A549 (cell line): ENCODE data around the gene RNF43. TPM values are rescaled to one million over a fixed set of nuclear protein-coding genes. Genes with fewer than 3 reads are reported as not detected.

ENCODE experiments used
- ATAC-seq, 2 experiments: fragments of 200-7000 bp in 1 of 2; fragments of >200 bp in 1 of 2; cut with Nextera tagmentation in 1 of 2; cut with Tn5 transposase in 1 of 2; 3 replicates each; pipeline versions ENCODE4 v1.8.0 to v1.9.1; 2018 to 2020; ENCODE audit warnings: mild to moderate bottlenecking in 1 of 2, moderate library complexity in 1 of 2
- CTCF ChIA-PET: fragments of 300-600 bp; sonication (Branson Sonifier 250); formaldehyde crosslinking; extraction: SDS; loops from one replicate; lab custom pipeline; 2021; ENCODE audit warnings: antibody characterized with exemption, inconsistent platforms; lab: Yijun Ruan, JAX
- POLR2A ChIA-PET: fragments of 350-600 bp; formaldehyde crosslinking; extraction: SDS; loops from one replicate; lab custom pipeline; 2021; ENCODE audit warnings: antibody characterized with exemption, inconsistent platforms; lab: Yijun Ruan, JAX
- DNase-seq, 2 experiments: peaks; one replicate each; pipeline versions ENCODE4 v3.0.0 to v3.0.0-alpha.2; 2011 to 2016; ENCODE audit warnings: low read depth in 1 of 2, low spot score in 1 of 2
- FAIRE-seq: peaks from 2 replicates; lab custom pipeline; 2011; peaks lifted over from hg19 to GRCh38; lab: Jason Lieb, UNC
- H3K27ac ChIP-seq, 2 experiments: fragments of >200 bp; sonication (Bioruptor Twin); formaldehyde crosslinking; 3 replicates each; pipeline ENCODE4 v1.5.1; 2016 to 2017
- H3K4me1 ChIP-seq: fragments of >200 bp; sonication (Bioruptor Twin); formaldehyde crosslinking; 3 replicates; pipeline ENCODE4 v1.6.1; 2016
- H3K4me2 ChIP-seq: fragments of >200 bp; sonication (Bioruptor Twin); formaldehyde crosslinking; 3 replicates; pipeline ENCODE4 v1.6.1; 2016
- H3K4me3 ChIP-seq: fragments of >200 bp; sonication (Bioruptor Twin); formaldehyde crosslinking; 3 replicates; pipeline ENCODE4 v1.5.1; 2016
- H3K9me3 ChIP-seq: fragments of >200 bp; sonication (Bioruptor Twin); formaldehyde crosslinking; 3 replicates; pipeline ENCODE4 v1.6.1; 2016
- BHLHE40 ChIP-seq: IDR thresholded peaks from 2 replicates; pipeline ENCODE4 v1.6.1; 2012; ENCODE audit warnings: low read depth, low read length, inconsistent platforms
- CEBPB ChIP-seq, 2 experiments: fragments of >200 bp in 1 of 2; sonication (Bioruptor Twin) in 1 of 2; formaldehyde crosslinking in 1 of 2; IDR thresholded peaks; 2 replicates each; pipeline ENCODE4 v1.6.1; 2012 to 2016
- EP300 ChIP-seq, 2 experiments: fragments of >200 bp; sonication (Bioruptor Twin); formaldehyde crosslinking; IDR thresholded peaks; 2 replicates in 1 of 2; 3 replicates in 1 of 2; pipeline ENCODE4 v1.6.1; 2016 to 2017
- ESRRA ChIP-seq: fragments of 150-350 bp; IDR thresholded peaks from 2 replicates; pipeline ENCODE4 v1.6.1; 2014; ENCODE audit warnings: mild to moderate bottlenecking, low read length, borderline replicate concordance
- FOXS1 ChIP-seq: fragments of 250-450 bp; sonication (Bioruptor Pico); IDR thresholded peaks from 2 replicates; pipeline ENCODE4 v1.5.0; 2020; ENCODE audit warnings: mild to moderate bottlenecking, moderate library complexity
- GATA3 ChIP-seq: IDR thresholded peaks from 2 replicates; pipeline ENCODE4 v1.6.1; 2012; ENCODE audit warnings: borderline replicate concordance
- HOXA7 ChIP-seq: fragments of 250-450 bp; sonication (Bioruptor Pico); IDR thresholded peaks from 2 replicates; pipeline ENCODE4 v1.5.0; 2020; ENCODE audit warnings: mild to moderate bottlenecking, moderate library complexity
- HOXB13 ChIP-seq: fragments of 250-450 bp; sonication (Bioruptor Pico); IDR thresholded peaks from 2 replicates; pipeline ENCODE4 v1.5.0; 2020; ENCODE audit warnings: low read depth, mild to moderate bottlenecking, moderate library complexity
- HOXB5 ChIP-seq: fragments of 250-450 bp; sonication (Bioruptor Pico); IDR thresholded peaks from 2 replicates; pipeline ENCODE4 v1.5.0; 2020; ENCODE audit warnings: mild to moderate bottlenecking, moderate library complexity
- JUN ChIP-seq, 2 experiments: fragments of >200 bp; sonication (Bioruptor Twin); formaldehyde crosslinking; IDR thresholded peaks; 2 replicates in 1 of 2; 3 replicates in 1 of 2; pipeline ENCODE4 v1.6.1; 2016 to 2017
- NPAS2 ChIP-seq: fragments of 250-450 bp; sonication (Bioruptor Pico); IDR thresholded peaks from 2 replicates; pipeline ENCODE4 v1.8.0; 2022; ENCODE audit warnings: mild to moderate bottlenecking, moderate library complexity, borderline replicate concordance
- PHF8 ChIP-seq: fragments of 200-600 bp; sonication (generic); IDR thresholded peaks from 2 replicates; pipeline ENCODE4 v1.6.1; 2016; ENCODE audit warnings: low read depth, mild to moderate bottlenecking, antibody characterized with exemption, moderate library complexity, borderline replicate concordance
- RAD21 ChIP-seq, 2 experiments: fragments of >200 bp in 1 of 2; sonication (Bioruptor Twin) in 1 of 2; formaldehyde crosslinking in 1 of 2; IDR thresholded peaks in 1 of 2; conservative IDR thresholded peaks in 1 of 2; 2 replicates in 1 of 2; 3 replicates in 1 of 2; pipeline ENCODE4 v1.6.1; 2012 to 2018; ENCODE audit warnings: inconsistent platforms in 1 of 2
- SMC3 ChIP-seq: fragments of >200 bp; sonication (Bioruptor Twin); formaldehyde crosslinking; IDR thresholded peaks from 3 replicates; pipeline ENCODE4 v1.6.1; 2018; ENCODE audit warnings: inconsistent platforms
- ZNF302 ChIP-seq: fragments of 250-450 bp; sonication (Bioruptor Pico); IDR thresholded peaks from 2 replicates; pipeline ENCODE4 v1.9.0; 2021; ENCODE audit warnings: inconsistent platforms, mild to moderate bottlenecking, moderate library complexity
- whole genome bisulfite sequencing: methylation state at CpG from one replicate; pipeline ENCODE4 v1.1.6; 2017; ENCODE audit errors: missing lambda C conversion rate; 5-methylcytosine and 5-hydroxymethylcytosine counted together
- polyA plus RNA-seq, 4 experiments: library from polyadenylated mRNA; depleted of rRNA in 3 of 4; stranded (reverse); fragments of >200 nt; fragmentation: RNase III in 1 of 4; extraction: RNeasy Plus Mini Kit Qiagen cat#74134 plus additional on column Dnase treatment in 1 of 4; gene quantifications; 2 replicates in 3 of 4; 3 replicates in 1 of 4; pipeline ENCODE4 v1.2.3, GENCODE V29; 2011 to 2017
- TF ChIP-seq, protein P1 (sequence below): IDR thresholded peaks from 2 replicates; pipeline ENCODE4 v1.6.1; 2012
- TF ChIP-seq, protein P2 (sequence below): fragments of 250-450 bp; sonication (Bioruptor Pico); IDR thresholded peaks from 2 replicates; pipeline ENCODE4 v1.5.0; 2021; ENCODE audit warnings: mild to moderate bottlenecking, moderate library complexity, borderline replicate concordance

The RNF43 gene
- polyA plus RNA-seq, 2 of the 4 experiments (the other 2 are of a cell fraction) = 2.5 to 6.6 TPM

DNA sequence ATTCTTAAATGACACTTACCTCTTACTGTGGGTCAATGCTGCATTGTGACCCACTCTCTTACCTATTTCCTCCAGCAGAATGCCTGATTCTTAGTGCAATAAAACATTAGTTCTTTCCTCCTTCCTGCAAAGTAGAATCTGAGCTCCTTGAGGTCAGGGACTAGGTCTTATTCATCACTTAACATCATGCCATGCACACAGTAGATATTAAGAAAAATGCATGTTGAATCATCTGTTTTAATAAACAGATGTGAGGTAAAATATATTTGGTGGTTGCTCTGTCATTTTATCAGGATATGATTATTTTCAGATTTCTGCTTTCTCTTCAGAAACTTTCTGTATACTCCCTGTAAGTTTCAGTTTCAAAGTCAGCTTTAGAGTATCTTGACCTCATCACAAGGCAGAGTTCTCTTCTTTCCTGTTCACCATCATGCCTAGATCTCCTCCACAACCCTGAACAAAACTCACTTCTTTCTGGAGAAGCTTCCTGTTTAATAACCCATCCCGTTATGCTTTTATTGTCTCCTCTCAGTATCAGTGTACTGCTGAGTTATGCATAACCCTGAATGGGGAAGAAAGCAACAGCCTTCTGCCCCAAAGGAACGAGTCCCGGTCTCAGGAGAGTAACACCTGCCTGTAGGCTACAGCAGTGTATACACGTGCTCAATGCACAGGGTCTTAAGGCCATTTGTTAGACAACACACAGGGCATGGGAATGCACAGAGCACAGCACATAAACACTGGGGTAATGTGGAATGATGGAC is 35.0 kb downstream of the RNF43 start:
- H3K4me2 ChIP-seq = peak overlapping the region; percentile 65
- no peak for DNase-seq
- no peak for TF ChIP-seq ZNF302 (CRISPR knock-in tag)
- TF ChIP-seq BHLHE40 = no peak
- no peak for TF ChIP-seq PHF8
- TF ChIP-seq EP300 (IDR thresholded peaks at IDR 0.05) = no peak
- TF ChIP-seq, protein P1, sequence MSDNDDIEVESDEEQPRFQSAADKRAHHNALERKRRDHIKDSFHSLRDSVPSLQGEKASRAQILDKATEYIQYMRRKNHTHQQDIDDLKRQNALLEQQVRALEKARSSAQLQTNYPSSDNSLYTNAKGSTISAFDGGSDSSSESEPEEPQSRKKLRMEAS = no peak
- no peak for TF ChIP-seq NPAS2
- no peak for TF ChIP-seq HOXB13
- no peak for TF ChIP-seq FOXS1 (CRISPR knock-in tag)
- TF ChIP-seq, all 56 proteins: peak for 0
- ChIA-PET POLR2A (interaction anchor here (1.2 to 4.1 kb wide), 2 partner anchors 21 to 30 kb away, joined by 4 to 17 read pairs; partner anchors contain the start of gene SUPT4H1), CTCF (interaction anchor here (0.8 to 6.3 kb wide), 8 partner anchors 9 to 65 kb away, joined by 3 to 31 read pairs (median 6); partner anchors contain the start of genes RNF43 and SUPT4H1)
- Histone ChIP-seq H3K9me3 (no peaks in the 10 kb centered on the region), H3K27ac (peak overlapping the region; percentile 70 to 73), H3K4me1 (peaks cover 74% of the 10 kb centered on the region), H3K4me3 (no peak overlapping the region)
- WGBS = 53% methylated on average over 4 of the region's 4 CpGs
- FAIRE-seq (peak; percentile 72), ATAC-seq (peak; percentile 15 to 31; a peak in 2 of 6 replicates)

DNA sequence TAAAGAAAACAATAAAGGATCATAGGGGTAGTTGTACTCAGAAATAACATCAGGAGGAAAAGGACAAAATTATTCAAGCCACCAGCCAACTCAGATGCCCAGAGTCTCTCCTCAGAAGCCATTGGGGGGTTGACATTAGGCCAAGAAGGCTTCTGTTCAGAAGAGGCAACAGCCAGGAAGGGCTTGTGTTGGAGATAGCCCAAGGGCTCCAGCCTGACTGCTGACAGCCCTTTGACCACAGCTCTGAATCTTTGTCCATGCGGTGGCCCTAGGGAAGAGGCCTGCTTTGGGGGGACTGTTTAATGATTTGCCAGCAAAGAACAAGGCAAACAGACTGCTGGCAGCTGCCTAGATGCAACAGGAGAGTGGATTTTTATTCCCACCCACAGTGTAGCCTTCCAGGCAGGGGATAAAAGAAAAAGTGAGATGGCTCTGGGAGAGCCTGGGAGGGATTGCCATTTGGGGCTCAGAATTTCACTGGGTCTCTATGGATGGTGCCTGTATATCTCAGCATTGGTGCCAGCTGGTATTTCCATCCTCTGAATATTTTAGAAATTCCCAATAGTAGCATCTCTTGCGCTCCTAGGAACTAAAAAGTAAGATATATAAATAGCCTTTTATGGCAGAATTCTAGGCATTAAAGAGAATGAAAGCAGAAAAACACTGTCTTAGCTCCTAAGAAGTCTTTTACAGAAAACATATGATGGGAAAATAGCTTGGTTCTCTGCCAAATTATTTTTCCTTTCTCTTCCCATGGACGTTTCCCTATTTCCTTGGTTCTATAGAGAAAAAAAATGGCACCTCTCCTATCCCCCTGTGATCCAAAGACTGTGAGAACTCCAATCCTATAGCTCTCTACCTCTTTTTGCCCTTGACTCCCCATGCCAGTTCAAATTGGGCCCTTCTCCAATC is 36.0 kb downstream of the RNF43 start:
- WGBS = 39% methylated on average over 3 of the region's 3 CpGs
- no peak overlapping the region for H3K4me3 ChIP-seq
- ATAC-seq = peak; percentile 58 to 85; a peak in 5 of 6 replicates
- POLR2A ChIA-PET = interaction anchor here (1.2 to 4.1 kb wide), 2 partner anchors 20 to 29 kb away, joined by 4 to 17 read pairs; partner anchors contain the start of gene SUPT4H1
- peak overlapping the region; percentile 73 to 75 for H3K27ac ChIP-seq
- TF ChIP-seq, protein P1 = peak; percentile 71
- TF ChIP-seq, protein P2, sequence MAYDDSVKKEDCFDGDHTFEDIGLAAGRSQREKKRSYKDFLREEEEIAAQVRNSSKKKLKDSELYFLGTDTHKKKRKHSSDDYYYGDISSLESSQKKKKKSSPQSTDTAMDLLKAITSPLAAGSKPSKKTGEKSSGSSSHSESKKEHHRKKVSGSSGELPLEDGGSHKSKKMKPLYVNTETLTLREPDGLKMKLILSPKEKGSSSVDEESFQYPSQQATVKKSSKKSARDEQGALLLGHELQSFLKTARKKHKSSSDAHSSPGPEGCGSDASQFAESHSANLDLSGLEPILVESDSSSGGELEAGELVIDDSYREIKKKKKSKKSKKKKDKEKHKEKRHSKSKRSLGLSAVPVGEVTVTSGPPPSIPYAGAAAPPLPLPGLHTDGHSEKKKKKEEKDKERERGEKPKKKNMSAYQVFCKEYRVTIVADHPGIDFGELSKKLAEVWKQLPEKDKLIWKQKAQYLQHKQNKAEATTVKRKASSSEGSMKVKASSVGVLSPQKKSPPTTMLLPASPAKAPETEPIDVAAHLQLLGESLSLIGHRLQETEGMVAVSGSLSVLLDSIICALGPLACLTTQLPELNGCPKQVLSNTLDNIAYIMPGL (CRISPR knock-in tag) = no peak
- TF ChIP-seq SMC3 (peak; percentile 48), CEBPB (IDR thresholded peaks at IDR 0.05) (peak in 1 of 2 experiments; percentile 24; a peak in 1 of 4 replicates), RAD21 (conservative IDR thresholded peaks at IDR 0.05 in 1 of 2, IDR thresholded peaks at IDR 0.05 in 1 of 2) (peak in 1 of 2 experiments; percentile 45; a peak in 4 of 5 replicates), JUN (IDR thresholded peaks at IDR 0.05) (peak; percentile 62 to 76; a peak in 4 of 5 replicates), ESRRA (no peak), HOXB5 (CRISPR knock-in tag) (no peak), HOXA7 (CRISPR knock-in tag) (no peak), EP300 (IDR thresholded peaks at IDR 0.05) (peak; percentile 49 to 55; a peak in 2 of 5 replicates), GATA3 (peak; percentile 83), NPAS2 (no peak)
- H3K4me2 ChIP-seq = peak overlapping the region; percentile 65
- H3K4me1 ChIP-seq = peaks cover 74% of the 10 kb centered on the region
- H3K9me3 ChIP-seq = no peaks in the 10 kb centered on the region
- peak; percentile 35 to 76 for DNase-seq
- peak; percentile 56 for FAIRE-seq
- CTCF ChIA-PET = interaction anchor here (0.9 to 6.3 kb wide), 9 partner anchors 12 to 64 kb away, joined by 3 to 31 read pairs (median 8); partner anchors contain the start of genes RNF43 and SUPT4H1
